Measurements from ENCODE around the gene ATP1B1. TPM values are rescaled to one million over a fixed set of nuclear protein-coding genes. Genes with fewer than 3 reads are reported as not detected.
A peak's percentile ranks its signal among the peaks of the same experiment; 100 is the strongest.
"Not testable (repeated sequence)": the region's sequence is repeated elsewhere in the genome, so short reads cannot be mapped to it uniquely, and the experiment has no call there.

The ATP1B1 gene
- total RNA-seq, 2 experiments from 2014 or later: 2.9 to 3.3 TPM

DNA sequence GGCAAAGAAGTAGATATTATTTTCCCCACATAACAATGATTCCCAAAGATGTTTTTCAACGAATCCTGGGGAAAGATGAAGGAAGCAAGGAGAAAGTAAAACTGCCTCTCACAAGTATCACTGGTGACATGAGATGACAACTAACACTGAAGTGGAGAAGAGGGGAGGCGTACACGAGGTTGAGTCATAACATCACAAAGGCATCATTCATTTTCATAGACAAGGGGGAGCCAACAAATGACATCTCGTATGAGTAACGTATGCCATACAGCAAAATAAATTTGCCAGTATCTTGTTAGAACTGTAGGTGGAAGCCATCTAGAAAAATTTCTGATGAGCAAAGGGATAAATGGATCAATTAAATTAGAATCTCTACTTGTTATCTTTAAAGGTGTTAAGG is 56.6 kb downstream of the ATP1B1 start:
- Mint-ChIP-seq H3K27ac (no peak overlapping the region), H3K27me3 (no peaks in the 10 kb centered on the region), H3K4me3 (no peak overlapping the region), H3K36me3 (ENCODE audit: low read depth) (no peaks in the 10 kb centered on the region), H3K9me3 (ENCODE audit: low read depth) (no peaks in the 10 kb centered on the region), H3K4me1 (peaks cover 8% of the 10 kb centered on the region)
- POLR2A ChIA-PET: no interaction called here
- ATAC-seq: peak; percentile 96
- intact Hi-C loops (cut with DNase I, micrococcal nuclease): loop anchor here (1.0 to 2.0 kb wide), 2 partner anchors 24 to 56 kb away; partner anchors contain the start of gene ATP1B1 (in 1 of the 2)
- CTCF ChIA-PET: no interaction called here
- DNase-seq: peak; percentile 27

DNA sequence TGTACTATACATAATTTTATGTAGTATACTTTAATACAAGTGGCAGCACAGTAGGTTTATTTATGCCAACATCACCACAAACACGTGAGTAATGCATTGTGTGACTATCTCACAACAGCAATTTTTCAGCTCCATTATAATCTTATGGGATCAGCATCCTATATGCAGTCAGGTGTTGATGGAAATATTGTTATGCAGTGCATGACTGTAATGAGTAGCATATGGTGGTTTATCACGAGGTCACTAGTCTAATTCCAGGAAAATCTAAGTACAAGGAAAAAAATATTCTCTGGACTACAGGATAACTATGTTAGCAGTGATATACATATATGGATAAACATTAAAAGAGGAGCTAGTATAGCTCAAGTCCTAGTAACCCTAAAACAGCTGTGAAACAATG is 69.0 kb downstream of the ATP1B1 start:
- DNase-seq (no peak), ATAC-seq (no peak)
- H3K27me3 Mint-ChIP-seq: no peaks in the 10 kb centered on the region
- no peaks in the 10 kb centered on the region for H3K36me3 Mint-ChIP-seq (ENCODE audit: low read depth)
- no peaks in the 10 kb centered on the region for H3K4me1 Mint-ChIP-seq
- H3K9me3 Mint-ChIP-seq (ENCODE audit: low read depth): peaks cover 4% of the 10 kb centered on the region
- intact Hi-C loops (cut with DNase I, micrococcal nuclease): no loop called here
- no peak overlapping the region for H3K4me3 Mint-ChIP-seq
- no peak overlapping the region for H3K27ac Mint-ChIP-seq
- CTCF ChIA-PET: interaction anchor here (1.4 kb wide), 1 partner anchor 10 kb away, joined by 3 read pairs; no protein-coding TSS in a partner anchor
- POLR2A ChIA-PET: no interaction called here

DNA sequence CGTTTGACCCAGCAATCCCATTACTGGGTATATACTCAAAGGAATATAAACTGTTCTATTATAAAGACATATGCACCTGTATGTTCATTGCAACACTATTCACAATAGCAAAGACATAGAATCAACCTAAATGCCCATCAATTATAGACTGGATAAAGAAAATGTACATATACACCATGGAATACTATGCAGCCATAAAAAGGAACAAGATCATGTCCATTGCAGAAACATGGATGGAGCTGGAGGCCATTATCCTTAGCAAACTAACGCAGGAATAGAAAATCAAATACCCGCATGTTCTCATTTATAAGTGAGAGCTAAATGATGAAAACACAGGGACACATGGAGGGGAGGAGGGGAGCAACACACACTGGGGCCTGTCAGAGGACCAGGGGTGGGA is 72.9 kb downstream of the ATP1B1 start:
- ATAC-seq; POLR2A ChIA-PET; intact Hi-C loops (cut with DNase I, micrococcal nuclease); H3K36me3 Mint-ChIP-seq (ENCODE audit: low read depth); H3K27ac Mint-ChIP-seq; H3K4me1 Mint-ChIP-seq; DNase-seq; H3K27me3 Mint-ChIP-seq; H3K4me3 Mint-ChIP-seq; H3K9me3 Mint-ChIP-seq (ENCODE audit: low read depth): not testable (repeated sequence)
- CTCF ChIA-PET: interaction anchor here (0.5 to 1.2 kb wide), 3 partner anchors 16 to 554 kb away, joined by 3 to 5 read pairs (median 3); no protein-coding TSS in a partner anchor

DNA sequence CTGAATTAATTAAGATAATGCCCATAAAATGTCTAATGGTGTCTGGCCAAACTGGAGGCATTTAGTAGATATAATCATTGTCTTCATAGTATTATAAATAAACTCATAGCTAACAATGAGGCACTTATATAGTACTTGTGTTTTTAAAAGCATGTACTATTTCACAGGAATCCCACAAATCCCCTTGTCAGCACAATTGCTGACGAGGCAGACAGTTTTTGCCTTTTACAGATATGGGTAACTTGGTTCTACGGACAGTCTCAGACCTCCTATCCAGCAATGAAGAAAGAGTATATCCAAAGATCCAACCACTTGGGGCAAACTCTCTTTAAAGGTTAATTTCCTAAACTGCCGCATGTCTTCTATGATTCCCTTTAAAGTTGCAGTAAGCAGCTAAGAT is 73.7 kb downstream of the ATP1B1 start:
- intact Hi-C loops (cut with DNase I, micrococcal nuclease): no loop called here
- ChIA-PET CTCF (interaction anchor here (0.7 kb wide), 1 partner anchor 340 kb away, joined by 3 read pairs; no protein-coding TSS in a partner anchor), POLR2A (no interaction called here)
- Mint-ChIP-seq H3K27me3 (no peaks in the 10 kb centered on the region), H3K36me3 (ENCODE audit: low read depth) (no peaks in the 10 kb centered on the region), H3K4me1 (no peaks in the 10 kb centered on the region), H3K9me3 (ENCODE audit: low read depth) (peaks cover 4% of the 10 kb centered on the region), H3K4me3 (no peak overlapping the region), H3K27ac (no peak overlapping the region)
- no peak for DNase-seq
- no peak for ATAC-seq
